GM19438 (cell line): ENCODE data around the gene MRPS10.
"Not testable (repeated sequence)": the region's sequence is repeated elsewhere in the genome, so short reads cannot be mapped to it uniquely, and the experiment has no call there.

Source experiments
- ATAC-seq: cut with Tn5 transposase; IDR thresholded peaks from one replicate; pipeline ENCODE4 v1.9.1; 2021; ENCODE audit warnings: low read depth; ENCODE audit not compliant: unreplicated experiment

The MRPS10 gene

DNA sequence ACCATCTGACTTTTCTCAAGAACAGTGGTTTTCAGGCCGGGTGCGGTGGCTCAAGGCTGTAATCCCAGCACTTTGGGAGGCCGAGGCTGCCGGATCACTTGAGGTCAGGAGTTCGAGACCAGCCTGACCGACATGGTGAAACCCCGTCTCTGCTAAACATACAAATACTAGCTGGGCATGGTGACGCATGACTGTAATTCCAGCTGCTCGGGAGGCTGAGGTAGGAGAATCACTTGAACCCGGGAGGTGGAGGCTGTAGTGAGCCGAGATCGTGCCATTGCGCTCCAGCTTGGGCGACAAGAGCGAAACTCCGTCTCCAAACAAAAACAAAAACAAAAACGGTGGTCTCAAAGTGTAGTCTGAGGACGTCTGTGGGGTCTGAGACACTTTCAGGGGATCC lies 1.2 kb downstream of the MRPS10 start:
- ATAC-seq = not testable (repeated sequence)

DNA sequence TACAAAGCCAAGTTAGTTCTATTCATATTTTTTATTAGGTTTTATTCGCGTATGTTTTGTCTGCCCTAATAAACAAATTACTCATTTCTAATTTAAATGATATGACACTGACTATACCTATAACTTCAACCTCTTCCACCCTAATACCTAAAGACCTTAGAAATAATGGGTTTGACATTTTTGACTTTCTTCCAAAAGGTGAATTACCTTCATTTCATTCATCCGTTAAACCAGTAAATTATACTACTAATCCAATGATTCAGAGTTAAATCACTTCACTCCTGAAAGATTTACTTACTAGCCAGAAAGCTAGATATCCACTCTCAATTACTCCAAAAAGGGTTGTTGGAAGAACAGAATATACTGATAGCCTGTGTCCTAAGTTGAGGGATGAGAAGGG lies 5.2 kb downstream of the MRPS10 start:
- no peak for ATAC-seq

DNA sequence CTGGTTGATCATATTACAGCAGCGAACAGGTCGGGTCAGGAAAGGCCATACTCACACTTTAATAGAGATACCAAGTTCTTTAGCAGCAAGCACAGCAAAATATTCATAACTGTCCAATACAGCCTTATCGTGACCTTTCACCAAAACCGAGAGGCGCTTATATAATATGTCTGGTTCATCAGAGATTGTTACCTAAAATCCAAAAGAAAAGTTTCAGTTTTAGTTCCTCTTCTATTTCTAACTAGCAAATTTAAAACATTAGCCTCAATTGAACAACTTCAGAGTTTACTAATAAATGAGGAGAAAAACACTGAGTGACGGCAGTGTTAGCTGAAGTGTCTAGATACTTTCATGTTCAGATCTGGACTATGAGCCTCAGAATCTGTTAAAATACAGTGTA lies 5.9 kb downstream of the MRPS10 start:
- no peak for ATAC-seq

DNA sequence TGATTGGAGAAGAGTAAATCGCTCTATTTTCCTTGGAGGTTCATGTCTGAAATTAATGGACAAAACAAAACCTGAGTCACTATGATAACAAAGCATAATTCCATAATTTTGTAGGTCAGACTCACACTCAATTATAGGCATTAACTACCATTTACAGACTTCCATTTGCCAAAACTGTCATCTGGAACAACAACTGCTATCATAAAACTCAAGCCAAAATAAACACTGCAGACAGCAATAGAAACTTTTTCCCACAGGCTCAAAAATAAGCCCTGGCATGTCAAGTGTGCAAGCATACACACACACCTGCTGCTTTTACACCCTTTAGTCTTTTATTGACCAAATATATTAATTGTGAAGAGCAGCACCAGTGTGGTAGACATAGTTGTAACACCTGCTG lies 7.1 kb downstream of the MRPS10 start:
- ATAC-seq = no peak

DNA sequence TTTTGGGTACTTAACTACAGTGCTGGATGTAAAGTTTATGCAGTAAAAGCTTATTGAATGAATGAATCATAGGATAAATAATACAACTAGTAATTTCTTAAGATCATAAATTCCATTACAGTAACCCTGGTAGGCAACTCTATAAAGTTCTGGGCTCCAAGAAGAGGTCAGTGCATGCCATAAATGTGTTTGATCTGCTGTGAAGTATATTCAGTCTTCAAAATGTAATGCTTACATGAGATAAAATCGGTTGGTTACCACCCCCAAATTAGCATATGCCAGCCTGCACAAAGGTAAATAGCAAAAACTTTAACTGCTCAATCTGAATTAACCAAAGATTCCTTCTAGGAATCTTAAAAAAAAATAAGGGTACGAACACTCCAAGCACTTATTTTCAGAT lies 10.1 kb downstream of the MRPS10 start:
- not testable (repeated sequence) for ATAC-seq

DNA sequence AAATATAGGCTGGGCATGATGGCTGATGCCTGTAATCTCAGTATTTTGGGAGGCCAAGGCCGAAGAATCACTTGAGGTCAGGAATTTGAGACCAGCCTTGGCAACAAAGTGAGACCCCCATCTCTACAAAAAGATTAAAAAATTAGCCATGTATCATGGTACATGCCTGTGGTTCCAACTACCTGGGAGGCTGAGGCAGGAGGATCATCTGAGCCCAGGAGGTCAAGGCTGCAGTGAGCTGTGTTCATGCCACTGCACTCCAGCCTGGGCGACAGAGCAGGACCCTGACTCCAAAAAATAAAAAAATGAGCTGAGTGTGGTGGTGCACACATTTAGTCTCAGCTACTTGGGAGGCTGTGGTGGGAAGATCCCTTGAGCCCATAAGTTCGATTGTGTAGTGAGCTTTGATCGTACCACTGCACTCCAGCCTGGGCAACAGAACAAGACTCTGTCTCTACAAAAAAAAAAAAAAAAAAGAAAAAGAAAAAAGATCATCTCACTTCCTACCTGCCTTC lies 12.8 kb downstream of the MRPS10 start:
- ATAC-seq = no peak

DNA sequence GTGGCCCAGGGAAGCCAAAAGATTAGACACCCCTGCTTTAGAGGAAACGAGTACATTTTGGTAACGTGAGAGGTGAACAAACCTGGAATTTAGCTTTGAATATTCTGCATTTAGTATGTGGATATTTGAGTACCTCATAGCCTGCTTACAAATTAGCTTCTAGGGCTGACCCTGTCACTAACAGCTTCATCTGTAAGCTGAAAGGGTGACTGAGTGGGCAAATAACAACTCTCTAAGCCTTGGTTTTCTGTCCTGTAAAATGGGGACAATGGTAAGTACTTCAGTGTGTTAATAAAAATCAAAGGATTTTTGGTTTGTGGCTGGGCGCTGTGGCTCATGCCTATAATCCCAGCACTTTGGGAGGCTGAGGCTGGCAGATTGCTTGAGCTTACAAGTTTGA lies 14.5 kb downstream of the MRPS10 start:
- ATAC-seq = no peak

DNA sequence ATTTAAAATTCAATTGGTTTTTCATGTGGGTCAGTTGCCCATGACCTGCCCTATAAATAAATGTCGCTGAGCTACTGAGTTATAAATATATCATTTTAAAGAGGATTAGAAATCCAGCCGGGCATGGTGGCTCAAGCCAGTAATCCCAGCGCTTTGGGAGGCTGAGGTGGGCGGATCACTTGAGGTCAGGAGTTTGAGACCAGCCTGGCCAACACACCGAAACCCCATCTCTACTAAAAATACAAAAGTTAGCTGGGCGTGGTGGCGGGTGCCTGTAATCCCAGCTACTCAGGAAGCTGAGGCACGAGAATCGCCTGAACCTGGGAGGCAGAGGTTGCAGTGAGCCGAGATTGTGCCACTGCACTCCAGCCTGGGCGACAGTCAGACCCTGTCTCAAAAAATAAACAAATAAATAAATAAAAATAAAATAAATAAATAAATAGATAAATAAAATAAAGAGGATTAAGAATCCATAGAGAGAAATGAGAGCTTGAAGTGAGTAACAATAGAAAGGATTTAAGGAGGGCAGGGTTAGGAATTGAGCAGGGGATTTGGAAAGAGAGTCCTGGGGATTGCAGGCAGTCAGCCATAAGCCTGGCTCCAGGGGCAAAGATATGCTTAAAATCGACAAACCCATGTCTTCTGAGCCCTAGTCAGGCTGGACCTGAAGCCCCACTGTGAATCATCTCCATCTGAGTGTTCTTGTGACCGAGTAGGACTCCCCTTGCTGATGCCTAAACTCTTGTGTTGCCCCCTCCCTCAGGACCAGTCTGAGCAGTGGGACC lies 15.3 kb downstream of the MRPS10 start:
- ATAC-seq = not testable (repeated sequence)

DNA sequence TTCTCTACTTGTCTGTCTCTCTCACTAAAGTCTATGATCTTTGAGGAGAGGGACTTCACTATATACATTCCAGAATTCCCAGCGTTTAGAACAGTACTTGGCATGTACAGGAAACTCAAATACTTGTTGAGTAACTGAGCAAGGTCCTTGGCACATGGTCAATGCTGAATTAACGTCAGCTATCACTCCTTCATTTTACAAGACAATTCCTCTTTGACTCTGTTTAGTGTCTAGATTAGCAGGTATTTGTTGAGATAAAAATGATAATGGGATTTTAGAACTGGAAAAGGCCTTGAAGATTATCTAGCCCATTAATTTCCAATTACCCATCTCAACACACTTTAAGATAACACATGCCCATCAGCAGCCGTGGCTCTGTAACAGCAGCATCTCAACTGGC lies 16.3 kb downstream of the MRPS10 start:
- no peak for ATAC-seq

DNA sequence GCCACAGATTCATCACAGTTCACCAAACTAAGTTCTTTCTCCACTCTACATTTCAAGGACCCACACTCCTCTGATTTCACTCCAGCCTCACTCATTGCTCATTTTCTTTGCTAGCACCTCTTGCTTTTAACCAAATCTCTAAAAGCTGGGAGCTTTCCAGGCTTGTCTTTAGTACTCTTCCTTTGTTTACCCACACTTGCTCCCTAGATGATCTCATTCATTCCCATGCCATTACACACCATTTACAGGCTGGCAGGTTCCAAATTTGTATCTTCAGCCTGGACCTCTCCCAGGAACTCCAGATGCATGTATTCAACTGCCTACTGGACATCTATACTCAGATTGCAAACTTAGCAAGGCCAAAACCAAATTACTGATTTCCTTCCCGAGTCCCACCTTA lies 17.6 kb downstream of the MRPS10 start:
- ATAC-seq = no peak

DNA sequence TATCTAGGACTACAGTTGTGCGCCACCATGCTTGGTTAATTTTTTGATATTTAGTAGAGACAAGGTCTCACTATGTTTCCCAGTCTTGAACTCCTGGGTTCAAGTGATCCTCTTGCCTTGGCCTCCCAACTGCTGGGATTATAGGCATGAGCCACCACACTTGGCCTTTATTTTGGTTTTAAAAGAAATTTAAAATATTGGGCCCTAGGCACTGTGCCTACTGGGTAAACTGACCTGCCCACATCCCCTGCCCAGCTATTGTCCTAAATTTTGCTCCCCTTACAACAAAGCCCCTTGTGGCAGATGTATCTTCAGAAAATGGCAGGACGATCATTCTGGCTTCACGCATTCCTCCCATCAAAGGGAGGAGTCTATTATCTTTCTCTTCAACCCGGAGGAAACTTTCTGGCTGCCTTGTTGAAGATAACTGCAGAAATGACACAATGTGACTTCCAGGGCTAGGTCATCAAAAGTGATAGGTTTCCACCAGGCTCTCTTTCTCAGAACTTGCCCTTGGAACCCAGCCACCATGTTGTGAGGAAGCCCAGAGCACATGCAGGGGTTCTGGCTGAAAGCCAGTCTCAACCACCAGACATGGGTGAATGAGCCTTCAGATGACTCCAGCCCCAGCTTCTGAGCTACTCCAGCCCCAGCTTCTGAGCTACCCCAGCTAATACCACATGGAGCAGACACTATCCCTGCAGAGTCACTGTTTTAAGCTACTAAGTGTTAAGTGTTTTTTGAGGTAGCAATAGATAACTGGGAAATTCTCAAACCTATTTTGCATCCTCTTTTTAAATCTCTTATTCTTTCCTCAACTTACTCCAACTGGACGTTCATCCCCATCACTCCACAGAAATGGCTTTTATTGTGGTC lies 18.3 kb downstream of the MRPS10 start:
- ATAC-seq = no peak

DNA sequence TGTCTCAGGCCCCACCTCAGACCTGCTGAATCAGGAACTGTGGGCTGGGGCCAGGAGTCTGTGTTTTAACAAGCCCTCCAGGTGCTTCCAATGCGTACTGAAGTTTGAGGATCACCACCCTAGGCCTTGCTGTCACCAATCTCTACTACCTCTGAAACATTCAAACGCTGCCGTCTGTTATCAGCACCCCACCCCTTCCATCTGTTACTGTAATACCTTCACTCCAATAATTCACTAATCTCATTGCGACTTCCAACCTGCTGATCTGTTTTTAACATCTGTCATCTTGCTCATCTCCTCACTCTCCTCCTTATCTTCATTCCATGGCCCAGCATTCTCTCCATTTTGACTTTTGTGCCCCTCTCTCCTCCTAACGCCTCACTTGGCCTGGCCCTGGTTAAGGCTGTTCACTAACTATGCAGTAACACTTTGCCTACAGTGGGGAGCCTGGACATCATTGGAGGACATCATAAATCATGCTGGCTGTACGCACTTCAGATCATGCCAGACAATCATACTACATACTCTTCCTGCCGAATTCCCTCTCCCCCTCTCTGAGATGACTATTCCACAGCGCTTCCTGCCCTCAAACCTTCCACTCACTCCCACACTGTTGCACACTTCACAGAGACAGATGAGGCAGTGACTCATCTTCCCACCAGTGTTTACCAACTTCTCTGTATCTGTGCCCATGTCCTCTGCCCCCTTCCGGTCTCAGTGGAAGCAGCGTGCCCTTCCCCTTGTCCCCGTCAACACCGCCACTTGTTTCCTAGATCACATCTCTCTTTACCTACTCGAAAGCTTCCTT lies 19.9 kb downstream of the MRPS10 start:
- ATAC-seq = no peak

DNA sequence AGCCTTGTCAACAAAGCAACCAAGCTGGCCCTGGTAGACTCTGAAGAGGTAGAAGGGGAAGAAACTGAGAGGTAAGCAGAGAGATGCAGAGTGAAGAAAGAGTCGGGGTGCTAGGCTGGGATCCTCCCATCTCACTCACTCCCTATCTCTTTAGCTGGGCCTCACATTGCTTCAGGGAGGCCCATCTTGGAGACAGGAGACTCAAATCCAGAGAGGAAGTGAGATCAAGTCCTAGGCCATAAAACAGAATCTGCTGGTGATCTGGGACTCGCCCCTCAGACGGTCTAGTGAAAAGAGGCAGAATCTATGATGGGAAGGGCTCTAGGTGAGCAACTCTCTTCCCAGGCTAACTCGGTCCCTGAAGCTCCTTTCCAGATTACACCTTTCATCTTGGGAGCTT lies 22.2 kb downstream of the MRPS10 start:
- ATAC-seq = no peak

DNA sequence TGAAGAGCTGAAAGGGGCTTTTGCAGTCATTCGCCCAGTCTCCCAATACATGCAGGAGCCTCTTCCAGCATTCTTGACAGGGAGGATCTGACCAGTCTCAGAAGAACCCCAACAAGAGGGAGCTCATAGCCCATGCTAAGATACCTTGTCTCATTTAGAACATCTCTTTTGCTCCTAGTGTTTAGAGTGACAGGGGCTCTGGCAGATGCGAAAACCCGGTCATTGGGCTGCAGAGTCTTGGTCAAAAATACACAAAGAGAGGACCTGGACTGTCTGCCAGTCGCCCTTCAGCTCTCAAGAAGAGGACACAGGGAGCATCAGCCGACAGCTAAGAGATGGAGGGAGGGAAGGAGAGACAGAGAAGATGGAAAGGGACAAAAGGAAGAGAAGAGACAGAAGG lies 23.6 kb downstream of the MRPS10 start:
- no peak for ATAC-seq

DNA sequence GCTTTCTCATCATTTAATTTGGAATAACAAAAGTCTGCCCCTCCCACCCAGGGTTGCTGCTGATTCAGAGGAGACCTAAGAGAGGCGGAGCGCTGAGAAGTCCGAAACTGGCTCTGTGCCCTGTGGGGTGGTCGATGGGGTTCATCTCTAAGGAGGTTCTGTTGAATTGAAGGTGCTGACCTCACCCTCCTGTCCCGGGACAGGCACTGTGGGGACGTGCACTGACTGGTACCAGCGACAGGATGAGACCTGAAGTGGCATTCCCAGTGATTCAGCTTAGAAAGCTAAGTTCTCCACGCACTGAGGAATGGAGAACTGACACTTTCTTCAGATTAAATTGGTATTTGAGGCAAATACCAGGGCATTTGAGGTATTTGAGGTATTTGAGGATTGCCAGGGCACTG lies 24.2 kb downstream of the MRPS10 start:
- no peak for ATAC-seq

DNA sequence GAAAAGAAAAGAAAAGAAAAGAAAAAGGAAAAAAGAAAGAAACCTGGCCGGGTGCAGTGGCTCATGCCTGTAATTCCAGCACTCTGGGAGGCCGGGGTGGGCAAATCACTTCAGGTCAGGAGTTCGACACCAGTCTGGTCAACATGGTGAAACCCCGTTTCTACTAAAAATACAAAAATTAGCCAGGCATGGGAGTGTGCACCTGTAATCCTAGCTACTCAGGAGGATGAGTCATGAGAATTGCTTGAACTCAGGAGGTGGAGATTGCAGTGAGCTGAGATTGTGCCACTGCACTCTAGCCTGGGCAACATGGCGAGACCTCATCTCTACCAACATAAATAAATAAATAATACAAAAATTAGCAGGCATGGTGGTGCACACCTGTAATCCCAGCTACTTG lies 25.3 kb downstream of the MRPS10 start:
- not testable (repeated sequence) for ATAC-seq

DNA sequence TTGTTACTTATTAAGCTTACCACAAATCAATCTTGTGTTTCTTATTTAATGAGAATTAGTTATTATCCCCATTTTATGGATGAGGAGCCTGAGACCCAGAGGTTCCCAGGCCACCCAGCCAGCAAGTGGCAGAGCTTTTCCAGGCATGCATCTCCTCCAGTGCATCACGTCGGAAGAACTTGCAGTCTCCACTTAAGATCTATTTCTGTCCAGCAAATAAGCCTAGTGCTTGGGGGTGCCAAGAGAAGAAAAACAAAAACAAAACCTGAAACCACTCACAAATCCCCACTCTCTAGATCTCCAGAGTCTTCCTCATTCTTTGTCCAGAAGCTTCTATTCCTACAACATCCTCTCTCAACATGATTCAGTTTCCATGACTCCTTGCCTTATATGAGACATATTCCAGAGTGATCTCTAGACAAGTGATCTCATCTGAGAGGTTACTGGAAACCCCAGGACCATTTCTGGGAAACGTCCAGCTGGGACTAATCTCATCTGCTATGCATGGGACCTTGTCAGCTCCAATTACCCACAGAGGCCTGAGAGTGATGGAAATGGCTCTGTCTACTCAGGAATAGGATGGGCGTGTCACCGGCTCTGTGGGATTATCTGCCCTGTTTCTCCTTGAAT lies 27.0 kb downstream of the MRPS10 start:
- no peak for ATAC-seq

DNA sequence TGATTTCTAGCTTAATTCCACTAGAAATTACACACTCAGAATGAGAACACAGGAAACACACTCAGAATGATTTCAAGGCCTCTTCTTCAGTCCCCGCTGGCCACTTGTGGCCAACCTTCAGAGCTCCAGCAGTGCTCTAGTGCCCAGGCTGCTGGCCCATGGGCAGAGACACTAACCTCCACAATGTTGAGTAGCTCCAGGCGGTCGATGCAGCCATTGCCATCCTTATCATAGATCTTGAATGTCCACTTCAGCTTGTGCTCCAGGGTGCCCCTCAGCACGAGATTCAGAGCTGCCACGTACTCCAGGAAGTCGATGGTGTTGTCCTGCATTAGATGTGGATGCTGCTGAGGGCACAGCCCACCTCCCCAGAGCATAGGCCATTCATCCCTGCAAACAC lies 29.3 kb downstream of the MRPS10 start:
- ATAC-seq = no peak

DNA sequence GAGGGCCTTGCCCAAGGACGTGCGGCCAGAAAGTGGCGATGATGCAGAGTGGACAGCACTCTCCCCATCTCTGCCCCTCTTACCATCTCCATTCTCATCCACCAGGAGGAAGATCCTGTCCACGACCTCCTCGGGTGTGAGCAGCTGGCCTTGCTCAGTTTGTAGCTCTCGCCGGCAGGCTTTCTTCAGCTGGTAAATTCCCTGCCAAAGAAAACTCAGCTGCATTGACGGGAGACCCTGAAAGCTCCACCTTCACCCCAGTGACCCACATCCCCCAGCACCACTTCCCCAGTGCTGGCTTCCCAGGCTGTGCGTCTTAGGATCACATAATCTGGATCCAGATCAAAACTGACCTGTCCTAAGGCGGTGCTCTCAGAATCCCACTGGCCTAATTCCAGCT lies 32.1 kb downstream of the MRPS10 start:
- ATAC-seq = no peak

DNA sequence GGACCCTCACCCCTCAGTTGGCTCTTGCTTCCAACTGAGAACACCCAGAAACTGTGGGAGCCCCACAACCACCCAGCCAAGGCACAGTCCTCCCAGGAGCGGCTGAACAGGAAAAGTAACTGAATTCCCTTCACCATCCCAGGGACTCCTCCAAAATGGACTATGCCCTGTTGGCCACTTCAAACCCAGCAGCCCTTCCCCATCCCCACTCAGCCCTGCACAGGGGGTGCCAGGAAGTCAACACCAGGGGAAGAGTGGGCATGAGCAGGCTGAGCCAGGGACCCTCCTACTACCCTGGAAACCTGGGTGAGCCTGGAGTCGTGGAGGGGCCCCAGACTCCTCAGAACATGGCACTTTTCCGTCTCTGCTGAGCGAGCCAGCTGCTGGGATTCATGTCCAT lies 33.2 kb downstream of the MRPS10 start:
- ATAC-seq = no peak
